Measurements from ENCODE around the gene PARVB.
"Not testable (repeated sequence)": the region's sequence is repeated elsewhere in the genome, so short reads cannot be mapped to it uniquely, and the experiment has no call there.

Gene PARVB

DNA sequence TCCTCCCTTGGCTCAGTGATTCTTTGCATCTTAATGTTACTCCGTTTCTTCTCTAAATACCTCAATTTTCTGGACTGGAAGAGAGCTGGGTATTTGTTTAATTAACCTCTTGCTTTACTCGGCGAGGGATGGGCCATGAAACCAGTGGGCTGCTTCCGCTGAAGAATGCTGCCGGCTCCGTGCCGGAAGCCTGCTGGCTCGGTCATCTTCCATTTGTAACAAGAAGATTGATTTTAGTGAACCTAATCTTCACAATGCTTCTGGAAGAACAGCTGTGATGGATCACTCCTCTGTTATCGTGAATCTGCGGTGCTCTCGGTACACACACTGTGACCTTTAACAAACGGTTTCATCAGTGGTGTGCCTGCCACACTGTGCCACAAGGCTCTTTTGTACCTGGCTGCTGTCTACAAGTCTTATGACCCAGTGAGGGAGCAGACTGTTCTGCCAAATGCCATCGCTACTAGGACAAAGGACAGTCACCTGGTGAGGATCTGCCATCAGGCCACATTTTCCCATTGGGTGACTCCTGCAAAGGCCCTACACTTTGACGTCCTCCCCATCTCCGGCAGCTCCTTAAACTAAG is 25.3 kb upstream of the PARVB start:
- no peak for DNase-seq (ENCODE audit: low spot score)

DNA sequence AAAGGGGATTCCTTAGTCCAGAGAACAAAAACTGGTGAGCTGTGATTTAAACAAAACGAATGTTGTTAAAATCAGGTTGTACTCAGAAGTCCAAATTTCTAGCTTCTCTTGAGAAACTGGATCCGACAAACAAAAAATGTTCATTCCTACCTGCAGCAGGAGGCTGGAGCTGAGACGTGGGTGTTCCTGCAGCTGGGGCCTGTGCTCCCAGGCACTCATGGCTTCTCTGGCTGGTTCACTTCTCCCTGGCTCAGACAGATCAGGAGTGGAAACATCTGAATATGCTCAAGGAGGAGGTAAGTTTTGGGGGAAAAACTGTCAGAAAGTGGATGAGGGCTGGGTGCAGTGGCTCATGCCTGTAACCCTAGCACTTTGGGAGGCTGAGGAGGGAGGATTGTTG is 24.7 kb upstream of the PARVB start:
- DNase-seq (ENCODE audit: low spot score) = no peak

DNA sequence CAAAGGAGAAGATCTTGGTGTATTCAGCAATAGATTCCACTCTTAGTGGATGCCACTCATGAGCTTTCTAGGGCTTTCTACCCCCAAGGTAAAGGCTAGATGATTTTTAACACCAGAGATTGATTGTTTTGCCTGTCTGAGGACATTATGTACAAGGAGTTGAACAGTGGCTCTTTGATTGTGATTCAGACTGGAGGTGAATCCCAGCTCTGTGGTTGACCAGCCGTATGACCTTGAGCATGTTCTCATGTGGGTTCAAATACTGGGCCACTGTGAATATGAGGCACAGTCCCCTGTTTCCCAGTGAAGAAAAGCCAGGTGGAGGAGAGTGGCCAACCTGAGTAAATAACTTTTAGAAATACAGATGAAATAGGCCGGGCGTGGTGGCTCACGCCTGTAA is 24.0 kb upstream of the PARVB start:
- no peak for DNase-seq (ENCODE audit: low spot score)

- DNase-seq (ENCODE audit: low spot score) = no peak
Observed at GRCh38 chr22:44001521-44001920, 22.6 kb upstream of the PARVB start.

DNA sequence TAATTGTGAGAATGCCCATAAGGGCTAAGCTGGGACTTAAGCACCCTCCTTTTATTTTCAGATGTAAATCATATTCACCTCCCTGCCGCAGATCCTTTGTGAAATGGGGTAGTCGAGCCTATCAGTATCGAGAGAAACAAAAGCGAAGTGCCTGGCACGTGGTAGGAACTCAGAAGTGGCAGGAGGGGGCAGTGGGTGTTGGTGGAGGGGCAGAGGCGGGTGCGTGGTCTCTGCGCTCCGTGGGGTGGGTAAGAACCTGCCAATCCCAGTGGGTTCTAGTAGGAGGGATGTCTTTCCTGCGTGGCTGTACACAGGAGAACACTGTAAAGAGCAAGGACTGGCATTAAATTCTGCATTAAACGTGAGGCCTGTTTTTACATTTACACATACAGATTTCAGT is 21.8 kb upstream of the PARVB start:
- no peak for DNase-seq (ENCODE audit: low spot score)

- no peak for DNase-seq (ENCODE audit: low spot score)
Observed at GRCh38 chr22:44002997-44003396, 21.1 kb upstream of the PARVB start.

DNA sequence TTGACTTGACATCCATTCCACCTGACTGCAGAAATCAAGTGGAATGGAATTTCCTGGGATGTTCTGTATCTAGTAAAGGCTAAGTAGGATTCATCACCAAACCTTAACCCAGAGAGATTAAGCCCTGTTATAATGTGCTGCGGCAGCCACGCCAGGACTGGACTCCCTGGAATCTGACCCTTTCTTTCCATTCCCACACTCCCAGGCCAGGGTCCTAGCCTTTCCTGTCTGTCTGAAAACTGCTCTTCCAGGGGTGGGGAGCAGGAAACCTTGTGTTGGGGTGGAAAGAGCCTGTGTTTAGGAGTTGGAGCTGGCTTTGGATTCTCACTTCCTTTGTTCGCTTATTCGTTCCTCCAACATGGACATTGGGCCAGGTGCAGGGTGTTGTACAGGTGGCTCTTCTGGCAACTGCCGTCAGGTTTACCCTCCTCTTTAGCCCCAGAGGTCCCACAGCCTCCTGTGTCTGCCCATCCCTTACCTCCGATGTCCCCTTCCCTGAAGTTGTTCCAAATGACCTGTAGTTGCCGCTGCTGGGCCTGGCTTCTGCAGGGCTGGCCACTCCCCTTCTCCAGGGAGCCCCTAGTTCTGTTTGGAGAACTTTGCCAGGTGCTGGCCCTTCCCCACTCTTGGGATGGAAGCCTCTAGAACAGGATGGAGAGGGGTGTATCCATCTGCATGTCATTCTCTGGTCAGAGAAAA is 20.5 kb upstream of the PARVB start:
- no peak for DNase-seq (ENCODE audit: low spot score)

DNA sequence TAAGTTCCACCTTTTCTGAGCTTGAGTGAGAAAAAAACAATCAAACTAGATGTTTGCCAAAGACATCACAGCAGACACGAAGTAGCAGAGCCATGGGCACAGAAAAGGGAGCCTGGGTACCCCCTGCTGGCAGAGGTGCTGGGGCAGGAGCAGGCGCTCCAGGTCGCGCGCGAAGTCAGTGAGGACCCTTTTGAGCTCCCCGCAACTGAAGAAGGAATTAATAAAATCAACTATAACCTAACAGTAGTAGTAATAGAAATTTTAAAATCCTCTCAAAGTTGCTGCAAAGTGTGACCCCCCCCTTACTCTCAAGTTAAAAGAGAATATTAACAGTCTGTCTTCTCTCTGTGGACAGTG is 20.0 kb upstream of the PARVB start:
- DNase-seq (ENCODE audit: low spot score) = no peak

GRCh38 chr22:44005524-44005923 is 18.6 kb upstream of the PARVB start:
- DNase-seq (ENCODE audit: low spot score) = no peak

DNA sequence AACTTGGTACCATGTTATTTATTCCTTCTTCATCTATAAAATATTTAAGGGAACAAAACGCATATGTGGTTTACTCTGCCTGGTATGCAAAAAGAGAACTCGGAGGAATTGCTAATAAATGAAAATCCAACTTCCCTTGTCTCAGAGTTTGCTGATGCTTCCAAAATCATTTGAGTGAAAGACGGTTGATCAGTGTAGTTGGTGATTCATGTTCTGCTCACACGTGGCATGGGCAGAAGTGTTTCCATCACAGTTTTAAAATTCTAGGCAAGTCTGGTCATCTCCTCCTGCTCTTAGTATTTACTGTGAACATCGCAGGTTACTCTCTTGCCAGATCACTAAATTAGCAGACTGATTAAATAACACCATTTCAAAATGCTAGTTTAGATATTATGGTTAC is 11.9 kb upstream of the PARVB start:
- no peak for DNase-seq (ENCODE audit: low spot score)

GRCh38 chr22:44012591-44012990 is 11.5 kb upstream of the PARVB start:
- DNase-seq (ENCODE audit: low spot score) = no peak

GRCh38 chr22:44014241-44014640 is 9.9 kb upstream of the PARVB start:
- no peak for DNase-seq (ENCODE audit: low spot score)

DNA sequence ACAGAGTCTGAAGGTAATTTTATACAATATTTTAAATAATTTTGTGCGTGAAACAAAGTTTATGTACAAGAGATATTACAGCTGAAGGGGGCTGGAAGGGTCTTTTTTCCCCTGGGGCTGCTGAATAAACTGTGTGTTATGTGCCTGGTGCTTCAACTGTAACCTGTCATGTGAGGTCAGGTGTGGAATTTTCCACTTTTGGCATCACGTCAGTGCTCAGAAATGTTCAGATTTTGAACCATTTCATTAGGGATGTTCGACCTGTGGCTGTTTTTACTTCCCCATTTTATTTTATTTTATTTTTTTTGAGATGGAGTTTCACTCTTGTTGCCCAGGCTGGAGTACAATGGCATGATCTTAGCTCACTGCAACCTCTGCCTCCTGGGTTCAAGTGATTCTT is 7.5 kb upstream of the PARVB start:
- not testable (repeated sequence) for DNase-seq (ENCODE audit: low spot score)

DNA sequence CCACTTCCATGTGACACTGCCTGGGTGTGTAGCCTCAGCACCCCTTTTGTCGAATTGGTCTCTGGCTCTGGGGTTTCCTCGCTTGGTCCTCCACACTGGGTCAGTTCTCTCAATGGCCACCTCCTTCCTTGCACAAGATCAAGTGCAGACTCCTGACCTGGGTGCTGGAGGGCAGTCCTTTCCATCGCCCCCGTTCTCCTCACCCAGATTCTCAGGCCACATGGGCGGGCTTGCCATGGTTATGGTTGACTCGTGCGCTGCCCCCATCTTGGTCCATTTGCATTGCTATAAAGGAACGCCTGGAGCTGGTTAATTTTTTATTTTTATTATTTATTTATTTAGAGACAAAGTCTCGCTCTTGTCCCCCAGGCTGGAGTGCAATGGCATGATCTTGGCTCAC is 5.5 kb upstream of the PARVB start:
- DNase-seq (ENCODE audit: low spot score) = no peak

- no peak for DNase-seq (ENCODE audit: low spot score)
Observed at GRCh38 chr22:44019416-44019815, 4.7 kb upstream of the PARVB start.

GRCh38 chr22:44019846-44020245 is 4.3 kb upstream of the PARVB start:
- no peak for DNase-seq (ENCODE audit: low spot score)

- no peak for DNase-seq (ENCODE audit: low spot score)
Observed at GRCh38 chr22:44020981-44021380, 3.1 kb upstream of the PARVB start.

DNA sequence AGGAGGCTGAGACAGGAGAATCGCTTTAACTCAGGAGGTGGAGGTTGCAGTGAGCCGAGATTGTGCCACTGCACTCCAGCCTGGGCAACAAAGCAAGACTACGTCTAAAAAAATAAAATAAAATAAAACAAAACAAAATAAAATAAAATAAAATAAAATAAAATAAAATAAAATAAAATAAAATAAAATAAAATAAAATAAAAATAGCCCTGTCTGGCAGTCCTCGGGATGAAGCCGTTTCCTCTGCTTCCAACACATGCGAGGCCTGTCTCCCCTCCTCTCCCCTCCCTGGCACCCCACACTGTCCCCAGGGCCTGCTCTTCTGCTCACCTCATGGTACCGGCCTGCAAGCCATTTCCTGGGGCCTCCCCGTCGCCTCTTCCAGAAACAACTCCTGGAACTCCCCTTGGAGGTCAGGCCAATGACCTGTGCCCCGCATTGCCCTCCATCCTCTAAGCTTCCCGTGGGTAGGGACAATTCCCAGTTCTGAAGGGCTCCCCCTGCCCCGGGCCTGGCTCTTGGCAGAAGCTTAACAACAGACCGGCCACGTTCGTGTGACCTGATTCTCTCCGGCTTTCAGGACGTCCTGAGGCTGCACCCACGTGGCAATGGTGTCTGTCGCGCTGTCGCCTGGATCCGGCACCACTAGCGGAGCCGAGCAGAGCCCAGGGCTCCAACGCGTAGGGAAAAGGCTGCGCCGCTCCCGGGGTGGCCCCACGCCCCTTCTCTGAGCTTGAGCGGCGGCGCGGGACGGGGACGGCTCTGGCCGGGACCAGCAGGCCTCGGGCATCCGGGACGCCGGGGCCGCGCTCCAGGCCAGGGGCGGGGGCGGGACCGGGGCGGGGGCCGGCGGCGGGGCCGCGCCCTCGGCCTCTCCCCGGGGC is 456 bp upstream of the PARVB start:
- DNase-seq (ENCODE audit: low spot score) = no peak

DNA sequence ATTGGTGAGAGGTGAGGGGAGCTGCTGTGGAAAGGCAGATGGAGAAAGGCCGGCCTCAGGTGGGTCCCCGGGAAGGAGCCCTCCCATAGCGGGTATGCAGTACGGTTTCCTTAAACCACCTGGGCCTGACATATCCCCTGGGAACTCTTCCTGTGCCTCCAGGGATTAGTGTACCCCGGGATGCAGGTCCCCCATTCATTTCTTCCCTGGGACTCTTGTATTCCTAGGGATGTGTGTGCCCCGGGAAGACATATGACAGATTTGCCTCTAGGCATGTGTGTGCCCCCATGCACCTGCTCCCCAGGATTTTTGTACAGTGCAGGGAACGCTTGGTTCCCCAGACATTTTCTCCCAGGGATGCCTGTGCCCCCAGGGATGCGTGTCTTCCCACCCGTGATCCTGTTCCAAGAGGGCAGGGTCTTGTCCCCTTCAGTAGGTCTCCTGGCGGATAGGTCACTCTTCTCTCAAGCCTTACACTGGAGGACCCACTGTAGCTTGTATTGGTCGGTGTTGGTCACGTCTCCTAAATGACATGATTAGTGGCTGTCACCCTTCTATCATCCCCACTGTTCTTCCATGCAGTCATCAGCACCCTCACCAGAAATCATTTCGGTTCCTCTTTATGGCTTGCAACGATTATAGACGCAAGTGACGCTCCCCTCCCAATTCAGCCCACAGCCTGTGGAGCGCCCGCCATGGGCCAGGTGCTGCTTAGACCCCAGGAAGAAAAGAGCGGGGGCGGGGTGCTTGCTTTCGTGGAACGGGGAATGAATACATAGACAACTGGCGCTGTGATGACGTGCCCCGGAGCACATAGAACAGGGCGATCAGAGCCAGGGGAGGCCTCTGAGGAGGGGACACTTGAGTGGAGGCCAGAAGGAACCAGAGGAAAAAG is 1.3 kb downstream of the PARVB start:
- DNase-seq (ENCODE audit: low spot score) = no peak

- DNase-seq (ENCODE audit: low spot score) = no peak
Observed at GRCh38 chr22:44026066-44026629, 2.0 kb downstream of the PARVB start.

DNA sequence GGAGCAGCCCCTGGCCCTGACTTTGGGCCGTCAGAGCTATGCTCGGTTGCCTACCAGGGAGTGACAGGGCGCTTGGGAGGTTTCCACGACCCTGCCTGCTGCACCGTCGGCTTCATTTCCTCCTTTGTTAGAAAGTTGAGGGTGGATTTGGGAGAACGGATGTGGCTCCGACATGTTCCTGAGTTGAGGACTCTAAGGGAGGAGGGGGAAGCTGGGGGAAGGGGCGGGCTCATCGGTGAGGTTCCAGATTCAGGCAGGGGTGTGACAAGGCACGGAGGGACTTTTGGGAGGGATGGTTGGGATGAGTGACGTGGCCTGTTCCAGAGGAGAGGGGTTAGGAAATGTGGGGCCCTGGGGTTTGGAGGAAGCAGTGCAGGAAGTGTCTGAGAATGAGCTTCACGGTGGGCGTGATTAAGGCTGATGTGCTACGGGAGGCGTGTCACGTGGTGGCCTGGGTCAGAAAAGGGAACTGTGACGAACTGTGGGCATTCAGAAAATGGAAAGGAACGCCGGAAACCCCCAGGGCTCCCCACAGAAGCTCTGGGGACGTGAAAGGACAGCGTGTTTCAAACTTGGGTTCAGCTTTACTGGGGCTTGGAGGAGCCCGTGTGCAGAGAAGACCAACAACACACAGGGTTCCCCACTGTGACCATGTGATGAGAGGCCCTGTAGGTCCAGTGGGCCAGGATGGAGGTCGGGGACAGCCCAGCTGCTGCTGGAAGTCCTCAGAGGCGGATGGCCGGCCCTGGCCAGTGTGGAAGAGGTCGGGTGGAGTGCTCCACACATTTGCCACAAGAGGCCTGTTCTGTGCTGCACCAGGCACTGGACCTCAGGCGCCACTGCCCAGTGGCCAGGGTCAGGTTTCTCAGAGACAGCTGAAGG is 2.8 kb downstream of the PARVB start:
- peak; percentile 73 for DNase-seq (ENCODE audit: low spot score)

Measured in Ammon's horn (tissue), 1 donor.